ENCODE data around the gene ARRDC5. TPM values are rescaled to one million over a fixed set of nuclear protein-coding genes. Genes with fewer than 3 reads are reported as not detected.
A peak's percentile ranks its signal among the peaks of the same experiment; 100 is the strongest.

The ARRDC5 gene
- total and polyA plus RNA-seq, 2 of the 13 experiments (the other 11 are each of a cell fraction or from before 2014, with no cell fraction given), result not detected

- no peak for TF ChIP-seq AKNA (CRISPR knock-in tag; IDR thresholded peaks at IDR 0.05; ENCODE audit: borderline replicate concordance)
- TF ChIP-seq ZNF562 (CRISPR knock-in tag; IDR thresholded peaks at IDR 0.05; ENCODE audit: borderline replicate concordance), result no peak
- TF ChIP-seq PHB2 (IDR thresholded peaks at IDR 0.05; ENCODE audit: partially characterized antibody), result no peak
- TF ChIP-seq CBFB (CRISPR knock-in tag; IDR thresholded peaks at IDR 0.05), result no peak; the same call in none of the 2 replicates
- TF ChIP-seq GATA4 (IDR thresholded peaks at IDR 0.05; ENCODE audit: borderline replicate concordance, low read depth), result peak; percentile 47; the same call in 1 of the 2 replicates
- peak; percentile 30; the same call in 1 of the 2 replicates for TF ChIP-seq ZSCAN21 (CRISPR knock-in tag; IDR thresholded peaks at IDR 0.05; ENCODE audit: borderline replicate concordance)
- no peak for TF ChIP-seq CTCF (CRISPR knock-in tag; IDR thresholded peaks at IDR 0.05)
- TF ChIP-seq RXRA (CRISPR knock-in tag; IDR thresholded peaks at IDR 0.05), result no peak; the same call in none of the 2 replicates
- no peak for TF ChIP-seq TRIM24 (CRISPR knock-in tag; IDR thresholded peaks at IDR 0.05)
- TF ChIP-seq HNRNPL (IDR thresholded peaks at IDR 0.05; ENCODE audit: low read depth, low read length), result no peak
- no peak for TF ChIP-seq POLR2G (IDR thresholded peaks at IDR 0.05; ENCODE audit: low read depth, low read length)
- 0 out of 2 replicates have a peak, but pooled peaks have one; percentile 64 for TF ChIP-seq BRCA1 (CRISPR knock-in tag; IDR thresholded peaks at IDR 0.05)
- TF ChIP-seq HNF1B (CRISPR knock-in tag; IDR thresholded peaks at IDR 0.05), result peak; percentile 52; the same call in 1 of the 2 replicates
- no peak; the same call in 1 of the 2 replicates for TF ChIP-seq ZNF878 (CRISPR knock-in tag; IDR thresholded peaks at IDR 0.05)
- peak; percentile 82; the same call in 1 of the 2 replicates for TF ChIP-seq ZNF761 (CRISPR knock-in tag; conservative IDR thresholded peaks at IDR 0.05)
- TF ChIP-seq, protein P1, sequence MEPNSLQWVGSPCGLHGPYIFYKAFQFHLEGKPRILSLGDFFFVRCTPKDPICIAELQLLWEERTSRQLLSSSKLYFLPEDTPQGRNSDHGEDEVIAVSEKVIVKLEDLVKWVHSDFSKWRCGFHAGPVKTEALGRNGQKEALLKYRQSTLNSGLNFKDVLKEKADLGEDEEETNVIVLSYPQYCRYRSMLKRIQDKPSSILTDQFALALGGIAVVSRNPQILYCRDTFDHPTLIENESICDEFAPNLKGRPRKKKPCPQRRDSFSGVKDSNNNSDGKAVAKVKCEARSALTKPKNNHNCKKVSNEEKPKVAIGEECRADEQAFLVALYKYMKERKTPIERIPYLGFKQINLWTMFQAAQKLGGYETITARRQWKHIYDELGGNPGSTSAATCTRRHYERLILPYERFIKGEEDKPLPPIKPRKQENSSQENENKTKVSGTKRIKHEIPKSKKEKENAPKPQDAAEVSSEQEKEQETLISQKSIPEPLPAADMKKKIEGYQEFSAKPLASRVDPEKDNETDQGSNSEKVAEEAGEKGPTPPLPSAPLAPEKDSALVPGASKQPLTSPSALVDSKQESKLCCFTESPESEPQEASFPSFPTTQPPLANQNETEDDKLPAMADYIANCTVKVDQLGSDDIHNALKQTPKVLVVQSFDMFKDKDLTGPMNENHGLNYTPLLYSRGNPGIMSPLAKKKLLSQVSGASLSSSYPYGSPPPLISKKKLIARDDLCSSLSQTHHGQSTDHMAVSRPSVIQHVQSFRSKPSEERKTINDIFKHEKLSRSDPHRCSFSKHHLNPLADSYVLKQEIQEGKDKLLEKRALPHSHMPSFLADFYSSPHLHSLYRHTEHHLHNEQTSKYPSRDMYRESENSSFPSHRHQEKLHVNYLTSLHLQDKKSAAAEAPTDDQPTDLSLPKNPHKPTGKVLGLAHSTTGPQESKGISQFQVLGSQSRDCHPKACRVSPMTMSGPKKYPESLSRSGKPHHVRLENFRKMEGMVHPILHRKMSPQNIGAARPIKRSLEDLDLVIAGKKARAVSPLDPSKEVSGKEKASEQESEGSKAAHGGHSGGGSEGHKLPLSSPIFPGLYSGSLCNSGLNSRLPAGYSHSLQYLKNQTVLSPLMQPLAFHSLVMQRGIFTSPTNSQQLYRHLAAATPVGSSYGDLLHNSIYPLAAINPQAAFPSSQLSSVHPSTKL (CRISPR knock-in tag; IDR thresholded peaks at IDR 0.05), result peak; percentile 89
- TF ChIP-seq MTA3 (CRISPR knock-in tag; IDR thresholded peaks at IDR 0.05), result no peak
Measured at GRCh38 chr19:4870025-4870700, 32.5 kb downstream of the ARRDC5 start (continued).
